DND-41 (cell line): Measurements from ENCODE around the gene TMEM151A.

Source experiments
- ATAC-seq: fragments of 200-7000 bp; cut with Tn5 transposase; 3 replicates; pipeline ENCODE4 v1.9.1; 2021; ENCODE audit warnings: low read depth; ENCODE audit not compliant: insufficient read depth
- DNase-seq: peaks from one replicate; pipeline ENCODE4 v3.0.0-alpha.2; 2020
- H2AFZ ChIP-seq: 2 replicates; pipeline ENCODE4 v1.6.0; 2012; ENCODE audit warnings: low read depth, low read length
- H3K27ac ChIP-seq: 2 replicates; pipeline ENCODE4 v1.5.1; 2012; ENCODE audit warnings: low read length, inconsistent platforms
- H3K27me3 ChIP-seq: fragments of 200-600 bp; sonication (generic); 2 replicates; pipeline ENCODE4 v1.6.0; 2012; ENCODE audit warnings: low read length, mild to moderate bottlenecking, inconsistent platforms; ENCODE audit not compliant: insufficient read depth, poor library complexity
- H3K36me3 ChIP-seq: 2 replicates; pipeline ENCODE4 v1.5.1; 2012; ENCODE audit warnings: low read length, inconsistent platforms; ENCODE audit not compliant: insufficient read depth
- H3K4me1 ChIP-seq: 2 replicates; pipeline ENCODE4 v1.5.1; 2012; ENCODE audit warnings: mild to moderate bottlenecking, low read length; ENCODE audit not compliant: insufficient read depth
- H3K4me2 ChIP-seq: 2 replicates; pipeline ENCODE4 v1.6.0; 2012; ENCODE audit warnings: mild to moderate bottlenecking, moderate library complexity, low read length, inconsistent platforms; ENCODE audit not compliant: insufficient read depth
- H3K4me3 ChIP-seq, 2 experiments: fragments of 200-600 bp in 1 of 2; shearing (Covaris generic) in 1 of 2; 2 replicates each; pipeline ENCODE4 v1.5.1; 2012 to 2016; ENCODE audit warnings: inconsistent platforms in 2 of 2, low read length in 2 of 2, mild to moderate bottlenecking in 2 of 2, low read depth in 1 of 2, moderate library complexity in 1 of 2
- H3K79me2 ChIP-seq: 2 replicates; pipeline ENCODE4 v1.6.0; 2012; ENCODE audit warnings: low read length, inconsistent platforms; ENCODE audit not compliant: insufficient read depth
- H3K9ac ChIP-seq: 2 replicates; pipeline ENCODE4 v1.6.0; 2012; ENCODE audit warnings: low read depth, mild to moderate bottlenecking, inconsistent platforms, low read length, moderate library complexity
- H3K9me3 ChIP-seq: 2 replicates; pipeline ENCODE4 v1.5.1; 2012; ENCODE audit warnings: low read length, moderate library complexity, mild to moderate bottlenecking, inconsistent platforms; ENCODE audit not compliant: insufficient read depth, severe bottlenecking
- H4K20me1 ChIP-seq: 2 replicates; pipeline ENCODE4 v1.6.0; 2012; ENCODE audit warnings: low read length; ENCODE audit not compliant: insufficient read depth
- CTCF ChIP-seq: IDR thresholded peaks from 2 replicates; pipeline ENCODE4 v1.5.1; 2012; ENCODE audit warnings: borderline replicate concordance, low read length, moderate library complexity, mild to moderate bottlenecking; ENCODE audit not compliant: poor library complexity, severe bottlenecking; ENCODE audit errors: extremely low read depth
- EZH2 ChIP-seq: IDR thresholded peaks from 3 replicates; pipeline ENCODE4 v1.6.1; 2012; ENCODE audit warnings: borderline replicate concordance, low read depth, mild to moderate bottlenecking, moderate library complexity, low read length, inconsistent platforms; ENCODE audit not compliant: severe bottlenecking

Gene TMEM151A

DNA sequence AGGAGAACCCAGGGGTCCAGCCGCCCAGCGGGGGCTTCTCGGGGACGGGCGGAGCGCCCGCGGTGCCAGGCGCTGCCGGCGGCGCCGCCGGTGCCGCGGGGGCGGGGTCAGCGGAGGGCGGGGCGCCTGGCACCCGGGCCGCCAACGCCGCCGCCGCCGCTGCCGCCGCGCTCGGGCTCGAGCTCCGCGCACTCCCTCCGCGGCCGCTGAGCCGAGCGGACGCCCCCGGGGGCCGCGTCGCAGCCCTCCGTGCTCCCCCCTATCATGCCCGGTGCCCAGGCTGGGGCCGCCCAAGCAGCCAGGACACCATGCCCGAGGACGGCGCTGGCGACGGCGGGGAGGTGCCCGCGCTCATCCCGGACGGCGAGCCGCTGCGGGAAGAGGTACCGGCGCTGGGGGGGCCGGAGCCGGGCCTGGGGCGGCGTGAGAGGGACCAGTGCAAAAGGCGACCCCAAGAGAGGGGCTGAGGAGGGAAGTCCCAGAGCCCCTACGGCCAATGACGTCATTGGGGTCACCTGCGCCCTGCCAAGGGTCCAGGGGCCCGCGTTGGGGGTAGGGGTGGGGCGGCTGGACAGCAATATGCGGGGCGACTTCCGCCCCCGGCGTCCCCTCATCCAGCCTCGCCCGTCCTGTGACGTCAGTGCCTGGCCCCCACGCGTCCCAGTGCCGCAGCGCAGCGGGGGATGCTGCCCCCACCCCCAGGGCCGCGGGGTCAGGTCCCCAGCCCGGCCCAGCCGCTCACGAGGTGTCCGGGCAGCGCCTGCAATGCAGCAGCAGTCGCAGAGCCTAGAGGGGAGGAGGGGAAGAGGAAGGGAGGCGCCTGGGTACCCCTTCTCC lies at the start of gene TMEM151A:
TMEM151A (plus strand) TSS at position 189 of the 837 bp plus-strand sequence; CDS start at position 309, 120 bp downstream.
- no peak for DNase-seq
- peaks cover 14% of the 10 kb centered on the region for H3K79me2 ChIP-seq
- no peak within 1 kb of the TSS for H3K9ac ChIP-seq
- H3K27ac ChIP-seq: no peak within 1 kb of the TSS
- no peak within 1 kb of the TSS for H3K4me3 ChIP-seq
- H3K9me3 ChIP-seq: no peaks in the 10 kb centered on the region
- peaks cover 33% of the 10 kb centered on the region for H3K4me1 ChIP-seq
- H3K4me2 ChIP-seq: 0 out of 2 replicates have a peak within 1 kb of the TSS, but pooled peaks have one; percentile 84
- no peaks in the 10 kb centered on the region for H3K36me3 ChIP-seq
- no peaks in the 10 kb centered on the region for H3K27me3 ChIP-seq
- no peak within 1 kb of the TSS for H2AFZ ChIP-seq
- peaks cover 6% of the 10 kb centered on the region; the same call in 1 of the 2 replicates for H4K20me1 ChIP-seq
- ATAC-seq: no peak
- TF ChIP-seq EZH2 (no peak), CTCF (no peak)

DNA sequence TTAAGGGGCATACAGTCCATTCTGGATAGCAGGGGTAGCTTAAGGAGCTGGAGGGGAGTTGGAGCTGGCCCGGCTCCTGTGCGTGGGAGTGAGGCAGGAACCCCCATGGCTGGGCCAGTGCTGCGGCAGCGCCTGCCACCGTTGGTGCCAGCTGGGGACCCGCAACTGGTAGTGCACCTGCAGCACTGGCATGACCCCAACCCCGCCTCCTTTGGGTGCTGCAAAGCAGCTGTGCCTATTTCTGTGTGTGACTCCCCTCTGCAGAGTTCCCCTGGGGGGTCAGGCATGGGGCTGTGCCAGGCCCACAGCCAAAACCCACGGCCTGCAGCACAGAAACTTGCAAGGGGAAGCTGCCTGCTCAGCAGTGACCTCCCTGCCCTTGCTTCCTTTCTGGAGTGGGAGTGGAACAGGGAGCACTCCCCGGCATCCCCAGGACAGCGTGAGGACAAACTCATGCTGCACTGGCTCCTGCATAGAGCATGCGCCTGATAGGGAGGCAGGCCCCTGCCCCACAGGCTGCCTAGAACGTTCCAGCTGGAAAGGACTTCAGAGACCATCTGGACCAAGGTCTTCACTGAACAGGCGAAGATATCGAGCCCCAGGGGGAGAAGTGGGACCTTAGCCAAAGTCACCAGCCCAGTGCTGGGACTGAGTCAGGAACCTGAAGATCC lies 49.5 kb upstream of the TMEM151A start:
- Histone ChIP-seq H3K27ac (no peak overlapping the region), H3K4me1 (no peaks in the 10 kb centered on the region), H3K9ac (no peak overlapping the region), H4K20me1 (no peaks in the 10 kb centered on the region), H3K27me3 (no peaks in the 10 kb centered on the region), H3K36me3 (peaks cover 19% of the 10 kb centered on the region), H3K4me3 (no peak overlapping the region), H3K4me2 (no peak overlapping the region), H2AFZ (no peak overlapping the region), H3K9me3 (no peaks in the 10 kb centered on the region), H3K79me2 (no peaks in the 10 kb centered on the region)
- no peak for DNase-seq
- TF ChIP-seq CTCF (no peak), EZH2 (no peak)
- peak; percentile 16; the same call in 1 of the 3 replicates for ATAC-seq

DNA sequence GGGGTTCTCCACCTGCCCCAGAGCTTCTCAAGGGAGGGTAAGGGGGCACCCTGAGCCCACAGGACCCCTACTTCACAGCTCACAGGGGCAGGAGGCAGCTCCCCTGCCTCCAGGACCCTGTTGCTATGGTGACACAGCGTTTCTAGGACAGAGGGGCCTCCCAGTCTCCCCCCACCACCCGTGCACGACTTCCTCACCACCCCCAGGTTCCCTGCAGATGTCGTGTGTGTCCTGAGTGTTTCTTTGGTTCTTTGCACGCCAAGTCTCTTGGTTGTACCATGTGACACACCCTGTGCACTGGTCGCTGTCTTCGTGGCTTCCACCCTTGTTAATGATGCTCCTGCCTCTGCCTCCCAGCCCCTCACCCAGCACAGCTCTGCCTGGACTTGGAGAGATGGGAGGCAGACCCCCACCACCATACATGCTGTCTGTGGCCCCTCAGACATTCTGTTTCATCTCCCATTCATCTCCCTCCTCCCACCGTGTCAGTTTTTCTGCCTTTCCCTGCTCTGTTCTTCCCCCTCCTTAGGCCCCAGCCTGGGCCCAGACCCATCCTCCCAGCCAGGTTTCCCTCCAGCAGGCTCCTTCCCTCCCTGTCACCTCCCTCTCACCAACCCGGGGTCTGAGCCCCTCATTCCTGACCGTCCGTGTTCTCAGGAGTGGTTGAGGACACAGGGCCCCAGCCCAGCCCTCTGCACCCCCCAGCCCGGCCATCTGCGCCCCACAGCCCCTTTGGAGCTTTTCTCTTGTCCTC lies 47.7 kb upstream of the TMEM151A start:
- Histone ChIP-seq H4K20me1 (no peaks in the 10 kb centered on the region), H3K9ac (no peak overlapping the region), H3K4me2 (no peak overlapping the region), H2AFZ (no peak overlapping the region), H3K27ac (no peak overlapping the region), H3K4me3 (no peak overlapping the region), H3K79me2 (no peaks in the 10 kb centered on the region), H3K4me1 (no peaks in the 10 kb centered on the region), H3K9me3 (no peaks in the 10 kb centered on the region), H3K36me3 (peaks cover 19% of the 10 kb centered on the region), H3K27me3 (no peaks in the 10 kb centered on the region)
- no peak for TF ChIP-seq EZH2
- TF ChIP-seq CTCF: no peak
- DNase-seq (no peak), ATAC-seq (no peak)
